ENCODE data around the gene PNKP.

PNKP gene

GRCh38 chr19:49858088-49858985 is 9.0 kb downstream of the PNKP start:
- no peak for DNase-seq

- DNase-seq, result no peak
These were observed 9.6 kb downstream of the PNKP start for GRCh38 chr19:49857838-49858087.

GRCh38 chr19:49857061-49857837 is 10.1 kb downstream of the PNKP start:
- DNase-seq, result no peak

- DNase-seq, result no peak
These were observed 10.8 kb downstream of the PNKP start for GRCh38 chr19:49856574-49857021.

- DNase-seq, result no peak
These were observed 11.5 kb downstream of the PNKP start for GRCh38 chr19:49855676-49856573.

- no peak for DNase-seq
These were observed 12.1 kb downstream of the PNKP start for GRCh38 chr19:49855277-49855675.

- DNase-seq, result no peak
These were observed 12.8 kb downstream of the PNKP start for GRCh38 chr19:49854378-49855263.

GRCh38 chr19:49853852-49854377 is 13.5 kb downstream of the PNKP start:
- no peak for DNase-seq

GRCh38 chr19:49852631-49853126 is 14.7 kb downstream of the PNKP start:
- no peak for DNase-seq

GRCh38 chr19:49851456-49852259 is 15.7 kb downstream of the PNKP start:
- DNase-seq, result peak in 1 of 4 experiments; percentile 27

GRCh38 chr19:49850487-49851342 is 16.7 kb downstream of the PNKP start, which contains the start of gene PTOV1:
TSS of gene PTOV1 (plus strand) at chr19:49851159.
- peak; percentile 72 to 76 (median 75) for DNase-seq

GRCh38 chr19:49850221-49850486 is 17.2 kb downstream of the PNKP start:
- no peak for DNase-seq

- DNase-seq, result no peak
These were observed 17.7 kb downstream of the PNKP start for GRCh38 chr19:49849433-49850220.

- no peak for DNase-seq
These were observed 18.4 kb downstream of the PNKP start for GRCh38 chr19:49848938-49849337.

GRCh38 chr19:49847731-49848696 is 19.4 kb downstream of the PNKP start:
- DNase-seq, result no peak

- no peak for DNase-seq
These were observed 21.0 kb downstream of the PNKP start for GRCh38 chr19:49846408-49846807.

GRCh38 chr19:49845414-49845813 is 22.0 kb downstream of the PNKP start:
- DNase-seq, result no peak
